ENCODE results near the gene PRG3. TPM values are rescaled to one million over a fixed set of nuclear protein-coding genes. Genes with fewer than 3 reads are reported as not detected.

PRG3 gene
- total RNA-seq, 1 experiment from 2014 or later: not detected

- no peak for TF ChIP-seq ZNF281 (CRISPR knock-in tag; IDR thresholded peaks at IDR 0.05)
- no peak for TF ChIP-seq ELF4 (CRISPR knock-in tag; IDR thresholded peaks at IDR 0.05; ENCODE audit: low read depth)
- TF ChIP-seq ZBTB43 (CRISPR knock-in tag; IDR thresholded peaks at IDR 0.05): no peak
- TF ChIP-seq MLX (CRISPR knock-in tag; IDR thresholded peaks at IDR 0.05): no peak
- TF ChIP-seq CBFB (CRISPR knock-in tag; IDR thresholded peaks at IDR 0.05; ENCODE audit: low read depth): no peak
Observed at GRCh38 chr11:57359396-57359795, 21.6 kb downstream of the PRG3 start (continued).

- no peak overlapping the region for H3K27ac Mint-ChIP-seq
- no peak for TF ChIP-seq EMX1 (CRISPR knock-in tag; IDR thresholded peaks at IDR 0.05)
- no peak for TF ChIP-seq ZNF317 (CRISPR knock-in tag; IDR thresholded peaks at IDR 0.05; ENCODE audit: borderline replicate concordance, low read depth)
- no peak for TF ChIP-seq GABPB1 (CRISPR knock-in tag; IDR thresholded peaks at IDR 0.05)
- TF ChIP-seq RELA (CRISPR knock-in tag; IDR thresholded peaks at IDR 0.05; ENCODE audit: borderline replicate concordance): no peak
- no peak for TF ChIP-seq TCF7 (CRISPR knock-in tag; IDR thresholded peaks at IDR 0.05; ENCODE audit: low read depth)
- TF ChIP-seq, protein P1, sequence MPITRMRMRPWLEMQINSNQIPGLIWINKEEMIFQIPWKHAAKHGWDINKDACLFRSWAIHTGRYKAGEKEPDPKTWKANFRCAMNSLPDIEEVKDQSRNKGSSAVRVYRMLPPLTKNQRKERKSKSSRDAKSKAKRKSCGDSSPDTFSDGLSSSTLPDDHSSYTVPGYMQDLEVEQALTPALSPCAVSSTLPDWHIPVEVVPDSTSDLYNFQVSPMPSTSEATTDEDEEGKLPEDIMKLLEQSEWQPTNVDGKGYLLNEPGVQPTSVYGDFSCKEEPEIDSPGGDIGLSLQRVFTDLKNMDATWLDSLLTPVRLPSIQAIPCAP (CRISPR knock-in tag; IDR thresholded peaks at IDR 0.05): no peak
- no peak for TF ChIP-seq E2F4 (CRISPR knock-in tag; IDR thresholded peaks at IDR 0.05; ENCODE audit: borderline replicate concordance, low read depth)
- TF ChIP-seq NFYB (CRISPR knock-in tag; conservative IDR thresholded peaks at IDR 0.05; ENCODE audit: low read depth): no peak
- TF ChIP-seq ZNF671 (CRISPR knock-in tag; IDR thresholded peaks at IDR 0.05): no peak
- TF ChIP-seq NR2C2 (CRISPR knock-in tag; IDR thresholded peaks at IDR 0.05): no peak
- no peak for TF ChIP-seq CBFB (CRISPR knock-in tag; IDR thresholded peaks at IDR 0.05; ENCODE audit: low read depth)
- TF ChIP-seq ETV6 (CRISPR knock-in tag; IDR thresholded peaks at IDR 0.05): no peak
- TF ChIP-seq, protein P2, sequence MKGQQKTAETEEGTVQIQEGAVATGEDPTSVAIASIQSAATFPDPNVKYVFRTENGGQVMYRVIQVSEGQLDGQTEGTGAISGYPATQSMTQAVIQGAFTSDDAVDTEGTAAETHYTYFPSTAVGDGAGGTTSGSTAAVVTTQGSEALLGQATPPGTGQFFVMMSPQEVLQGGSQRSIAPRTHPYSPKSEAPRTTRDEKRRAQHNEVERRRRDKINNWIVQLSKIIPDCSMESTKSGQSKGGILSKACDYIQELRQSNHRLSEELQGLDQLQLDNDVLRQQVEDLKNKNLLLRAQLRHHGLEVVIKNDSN (CRISPR knock-in tag; IDR thresholded peaks at IDR 0.05): no peak
- TF ChIP-seq MLX (CRISPR knock-in tag; IDR thresholded peaks at IDR 0.05): no peak
- no peak for TF ChIP-seq CTCF (IDR thresholded peaks at IDR 0.05)
- TF ChIP-seq ZBTB21 (CRISPR knock-in tag; IDR thresholded peaks at IDR 0.05; ENCODE audit: borderline replicate concordance): no peak
- no peak for TF ChIP-seq ZSCAN18 (CRISPR knock-in tag; IDR thresholded peaks at IDR 0.05)
- 0 out of 2 replicates have a peak, but pooled peaks cover 4% of the 10 kb centered on the region for H3K4me1 Mint-ChIP-seq
- peaks cover 4% of the 10 kb centered on the region; the same call in 1 of the 2 replicates for H3K9me3 Mint-ChIP-seq
- CTCF ChIA-PET: interaction anchor here (0.8 to 3.9 kb wide), 7 partner anchors 9 to 134 kb away, joined by 3 to 15 read pairs (median 8); no protein-coding TSS in a partner anchor
- POLR2A ChIA-PET: no interaction called here
- H3K36me3 Mint-ChIP-seq: no peaks in the 10 kb centered on the region
- no peak overlapping the region for H3K4me3 Mint-ChIP-seq
- no peak; the same call in 1 of the 2 replicates for ATAC-seq
- DNase-seq (ENCODE audit: low spot score): no peak
- peaks cover 11% of the 10 kb centered on the region; the same call in 1 of the 2 replicates for H3K27me3 Mint-ChIP-seq (ENCODE audit: low read depth)
Observed at GRCh38 chr11:57358991-57359390, 22.0 kb downstream of the PRG3 start.

All from WTC11 (cell line).